Kidney epithelial cell (primary cell): ENCODE measurements around the gene PHETA1. TPM values are rescaled to one million over a fixed set of nuclear protein-coding genes. Genes with fewer than 3 reads are reported as not detected.
"Not testable (repeated sequence)": the region's sequence is repeated elsewhere in the genome, so short reads cannot be mapped to it uniquely, and the experiment has no call there.

Source experiments
- DNase-seq: peaks from one replicate; pipeline ENCODE4 v3.0.0-alpha.2; 2010; ENCODE audit warnings: low read depth
- H3K27me3 ChIP-seq: 2 replicates; pipeline ENCODE4 v1.6.0; 2011; ENCODE audit warnings: low read length; ENCODE audit not compliant: control insufficient read depth, insufficient read depth
- H3K36me3 ChIP-seq: 2 replicates; pipeline ENCODE4 v1.5.1; 2011; ENCODE audit warnings: low read length; ENCODE audit not compliant: control insufficient read depth, insufficient read depth
- H3K4me3 ChIP-seq: 2 replicates; pipeline ENCODE4 v1.5.1; 2011; ENCODE audit warnings: low read depth, mild to moderate bottlenecking, control low read depth, low read length
- CTCF ChIP-seq: IDR thresholded peaks from 2 replicates; pipeline ENCODE4 v1.5.1; 2011; ENCODE audit warnings: mild to moderate bottlenecking, moderate library complexity, low read length, control low read depth, inconsistent platforms; ENCODE audit not compliant: insufficient read depth, poor library complexity, severe bottlenecking
- total RNA-seq: library from RNA; depleted of rRNA; stranded (reverse); fragments of >200 nt; gene quantifications from 2 replicates; pipeline ENCODE4 v1.2.3, GENCODE V29; 2015

Gene PHETA1
- total RNA-seq, 1 donor from 2014 or later = 16.0 TPM

- H3K36me3 ChIP-seq = no peaks in the 10 kb centered on the region
- DNase-seq = no peak
- no peak for TF ChIP-seq CTCF
- no peaks in the 10 kb centered on the region for H3K27me3 ChIP-seq
- no peak overlapping the region for H3K4me3 ChIP-seq
These were observed 32.3 kb upstream of the PHETA1 start for GRCh38 chr12:111401167-111401605.

DNA sequence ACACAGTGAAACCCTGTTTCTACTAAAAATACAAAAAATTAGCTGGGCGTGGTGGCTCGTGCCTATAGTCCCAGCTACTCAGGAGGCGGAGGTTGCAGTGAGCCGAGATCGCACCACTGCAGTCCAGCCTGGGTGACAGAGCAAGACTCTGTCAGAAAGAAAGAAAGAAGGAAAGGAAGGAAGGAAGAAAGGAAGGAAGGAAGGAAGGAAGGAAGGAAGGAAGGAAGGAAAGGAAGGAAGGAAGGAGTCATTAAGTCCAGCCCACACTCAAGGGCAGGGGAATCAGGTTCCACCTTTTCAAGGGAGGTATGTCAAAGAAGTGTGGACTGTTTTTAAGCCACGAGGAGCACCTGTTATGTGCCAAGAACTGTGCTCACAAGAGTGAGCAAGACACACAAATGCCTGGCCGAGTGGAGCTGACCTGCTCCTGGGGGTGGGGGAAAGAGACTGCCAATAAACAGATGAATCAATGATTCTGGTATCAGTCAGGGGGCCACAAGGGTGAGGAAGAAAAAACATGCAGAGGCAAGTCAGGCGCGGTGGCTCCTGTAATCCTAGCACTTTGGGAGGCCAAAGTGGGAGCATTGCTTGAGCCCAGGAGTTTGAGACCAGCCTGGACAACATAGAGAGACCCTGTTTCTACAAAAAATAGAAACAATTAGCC, 31.0 kb upstream of the PHETA1 start:
- not testable (repeated sequence) for DNase-seq

GRCh38 chr12:111398530-111398929, 29.6 kb upstream of the PHETA1 start:
- H3K4me3 ChIP-seq = no peak overlapping the region
- no peak for DNase-seq
- TF ChIP-seq CTCF = no peak

More for the DNA sequence above, 31.0 kb upstream of the PHETA1 start:
- not testable (repeated sequence) for H3K4me3 ChIP-seq, H3K36me3 ChIP-seq, H3K27me3 ChIP-seq

GRCh38 chr12:111396726-111397445, 28.0 kb upstream of the PHETA1 start:
- Histone ChIP-seq H3K4me3 (no peak overlapping the region), H3K36me3 (no peaks in the 10 kb centered on the region), H3K27me3 (no peaks in the 10 kb centered on the region)
- DNase-seq = no peak
- TF ChIP-seq CTCF = peak; percentile 100

More at GRCh38 chr12:111398530-111398929, 29.6 kb upstream of the PHETA1 start:
- no peaks in the 10 kb centered on the region for H3K36me3 ChIP-seq
- no peaks in the 10 kb centered on the region for H3K27me3 ChIP-seq

- not testable (repeated sequence) for H3K36me3 ChIP-seq, DNase-seq, H3K4me3 ChIP-seq, H3K27me3 ChIP-seq
These were observed 27.4 kb upstream of the PHETA1 start for GRCh38 chr12:111396271-111396670.

- DNase-seq = no peak
- Histone ChIP-seq H3K36me3 (no peaks in the 10 kb centered on the region), H3K4me3 (no peak overlapping the region), H3K27me3 (no peaks in the 10 kb centered on the region)
- no peak for TF ChIP-seq CTCF
These were observed 26.7 kb upstream of the PHETA1 start for GRCh38 chr12:111395336-111396187.
